PC-3 (cell line): ENCODE data around the gene DYNC1LI2.

Experiments used
- CTCF ChIP-seq: fragments of 300-600 bp; sonication (generic); conservative IDR thresholded peaks from 2 replicates; pipeline ENCODE4 v1.5.1; 2017; ENCODE audit warnings: antibody characterized with exemption, low read depth, mild to moderate bottlenecking, low read length
- EZH2phosphoT487 ChIP-seq: fragments of 300-600 bp; sonication (generic); IDR thresholded peaks from 2 replicates; pipeline ENCODE4 v1.6.1; 2018; ENCODE audit warnings: mild to moderate bottlenecking, antibody characterized with exemption, low read length, borderline replicate concordance

DNA sequence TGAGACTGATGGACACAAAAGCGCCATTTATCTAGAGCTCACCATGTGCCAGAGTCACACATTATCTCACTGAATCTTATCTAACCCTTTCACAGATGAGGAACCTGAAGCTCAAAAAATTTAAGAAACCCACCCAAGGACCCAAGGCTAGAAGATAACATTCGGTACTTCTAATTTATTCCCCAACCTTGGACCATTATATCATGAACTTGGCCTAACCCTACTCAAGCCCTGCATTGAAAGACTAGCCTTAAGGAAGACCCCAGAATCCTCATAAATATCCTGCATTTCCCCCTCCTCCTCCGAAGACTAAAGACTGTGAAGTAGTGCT, 548 bp upstream of the DYNC1LI2 start:
- TF ChIP-seq EZH2phosphoT487 = no peak
- TF ChIP-seq CTCF = peak; percentile 3; the same call in 1 of the 2 replicates
